CD14-positive monocyte (primary cell): ENCODE data around the gene ARNT2. TPM values are rescaled to one million over a fixed set of nuclear protein-coding genes. Genes with fewer than 3 reads are reported as not detected.

Experiments
- DNase-seq, 3 donors: peaks; one replicate each; pipeline ENCODE4 v3.0.0-alpha.2; 2011 to 2022
- H2AFZ ChIP-seq: 2 replicates; pipeline ENCODE4 v1.6.0; 2012; ENCODE audit warnings: mild to moderate bottlenecking, low read depth, low read length, inconsistent platforms; ENCODE audit not compliant: insufficient read depth, poor library complexity, severe bottlenecking
- H3K27ac ChIP-seq, 2 donors: 1 replicate in 1 of 2; 2 replicates in 1 of 2; pipeline ENCODE4 v1.5.1; 2012 to 2013; ENCODE audit warnings: low read length in 2 of 2, control low read depth in 1 of 2, inconsistent platforms in 1 of 2, low read depth in 1 of 2, mild to moderate bottlenecking in 1 of 2
- H3K27me3 ChIP-seq, 2 donors: one replicate each; pipeline versions ENCODE4 v1.6.0 to v1.6.1; 2011 to 2013; ENCODE audit warnings: low read length in 2 of 2; ENCODE audit not compliant: control insufficient read depth in 2 of 2, insufficient read depth in 2 of 2
- H3K36me3 ChIP-seq, 2 donors: replicated peaks in 1 of 2; 1 replicate in 1 of 2; 2 replicates in 1 of 2; pipeline versions ENCODE4 v1.5.1 to v1.6.1; 2012 to 2013; ENCODE audit warnings: low read length in 2 of 2, control low read depth in 1 of 2, inconsistent platforms in 1 of 2, mild to moderate bottlenecking in 1 of 2; ENCODE audit not compliant: insufficient read depth in 2 of 2, control insufficient read depth in 1 of 2
- H3K4me1 ChIP-seq, 2 donors: 1 replicate in 1 of 2; 2 replicates in 1 of 2; pipeline versions ENCODE4 v1.5.1 to v1.6.1; 2012 to 2013; ENCODE audit warnings: low read length in 2 of 2, control low read depth in 1 of 2, inconsistent platforms in 1 of 2, mild to moderate bottlenecking in 1 of 2, moderate library complexity in 1 of 2; ENCODE audit not compliant: insufficient read depth in 2 of 2, control insufficient read depth in 1 of 2
- H3K4me2 ChIP-seq: replicated peaks from 2 replicates; pipeline ENCODE3; 2012; ENCODE audit warnings: low read length, moderate library complexity, mild to moderate bottlenecking; ENCODE audit not compliant: poor library complexity, severe bottlenecking; ENCODE audit errors: extremely low read depth
- H3K4me3 ChIP-seq, 3 experiments: fragments of 200-600 bp in 1 of 3; sonication (generic) in 1 of 3; replicated peaks in 1 of 3; 1 replicate in 2 of 3; 2 replicates in 1 of 3; pipeline ENCODE4 v1.5.1; 2011 to 2013; ENCODE audit warnings: low read length in 3 of 3, mild to moderate bottlenecking in 3 of 3, control low read depth in 2 of 3, low read depth in 2 of 3, inconsistent platforms in 1 of 3, moderate library complexity in 1 of 3
- H3K79me2 ChIP-seq: 2 replicates; pipeline ENCODE4 v1.6.0; 2012; ENCODE audit warnings: mild to moderate bottlenecking, control low read depth, inconsistent platforms, low read length, moderate library complexity; ENCODE audit not compliant: insufficient read depth
- H3K9ac ChIP-seq: 2 replicates; pipeline ENCODE4 v1.6.0; 2017; ENCODE audit warnings: low read length, mild to moderate bottlenecking; ENCODE audit not compliant: insufficient read depth, poor library complexity, severe bottlenecking
- H3K9me3 ChIP-seq, 2 donors: replicated peaks in 1 of 2; 1 replicate in 1 of 2; 2 replicates in 1 of 2; pipeline versions ENCODE4 v1.5.1 to v1.6.1; 2012 to 2013; ENCODE audit warnings: low read length in 2 of 2, control low read depth in 1 of 2; ENCODE audit not compliant: control insufficient read depth in 1 of 2, insufficient read depth in 1 of 2
- H4K20me1 ChIP-seq: 2 replicates; pipeline ENCODE4 v1.6.0; 2012; ENCODE audit warnings: mild to moderate bottlenecking, low read length, control low read depth, moderate library complexity; ENCODE audit not compliant: insufficient read depth
- H3K27ac Mint-ChIP-seq, 7 donors: one replicate each; pipeline ENCODE4 v1.8.0; 2020; ENCODE audit warnings: mild to moderate bottlenecking in 7 of 7, mixed read lengths in 7 of 7, moderate library complexity in 6 of 7, inconsistent platforms in 2 of 7
- H3K27me3 Mint-ChIP-seq, 3 donors: one replicate each; pipeline ENCODE4 v1.8.0; 2021 to 2022; ENCODE audit warnings: low read depth in 3 of 3, mild to moderate bottlenecking in 3 of 3, mixed read lengths in 3 of 3, moderate library complexity in 3 of 3, inconsistent platforms in 1 of 3
- H3K36me3 Mint-ChIP-seq, 2 donors: one replicate each; pipeline ENCODE4 v1.8.0; 2020; ENCODE audit warnings: mixed read lengths in 2 of 2, inconsistent platforms in 1 of 2, mild to moderate bottlenecking in 1 of 2
- H3K4me1 Mint-ChIP-seq: one replicate; pipeline ENCODE4 v1.8.0; 2020; ENCODE audit warnings: mild to moderate bottlenecking, mixed read lengths
- H3K4me3 Mint-ChIP-seq, 2 donors: one replicate each; pipeline ENCODE4 v1.8.0; 2020; ENCODE audit warnings: mild to moderate bottlenecking in 2 of 2, mixed read lengths in 2 of 2, moderate library complexity in 1 of 2
- H3K9me3 Mint-ChIP-seq, 7 donors: one replicate each; pipeline ENCODE4 v1.8.0; 2020 to 2022; ENCODE audit warnings: mixed read lengths in 7 of 7, mild to moderate bottlenecking in 6 of 7, moderate library complexity in 6 of 7, inconsistent platforms in 2 of 7
- WGBS: methylation state at CpG from one replicate; pipeline ENCODE4 v1.1.5; 2013; ENCODE audit warnings: missing lambda C conversion rate; ENCODE audit not compliant: insufficient coverage; 5-methylcytosine and 5-hydroxymethylcytosine counted together
- intact Hi-C, 2 donors: fragments of 100-400 bp; cut with micrococcal nuclease; formaldehyde crosslinking; loops; one replicate each; pipeline versions ENCODE4 v1.15.0 to v1.15.1; 2023
- polyA plus RNA-seq, 3 donors: library from polyadenylated mRNA; depleted of rRNA in 1 of 3; unstranded in 2 of 3; stranded (reverse) in 1 of 3; fragments of 300-500 nt in 2 of 3; fragments of >200 nt in 1 of 3; fragmentation: Illumina TruSeq in 2 of 3; gene quantifications; 1 replicate in 2 of 3; 2 replicates in 1 of 3; pipeline ENCODE4 v1.2.3, GENCODE V29; 2012 to 2021
- TF ChIP-seq, protein P1 (sequence below): fragments of 200-600 bp; IDR thresholded peaks from one replicate; pipeline ENCODE4 v1.8.0; 2022; ENCODE audit warnings: antibody characterized with exemption, mild to moderate bottlenecking

Gene ARNT2
- polyA plus RNA-seq, 3 donors: not detected

DNA sequence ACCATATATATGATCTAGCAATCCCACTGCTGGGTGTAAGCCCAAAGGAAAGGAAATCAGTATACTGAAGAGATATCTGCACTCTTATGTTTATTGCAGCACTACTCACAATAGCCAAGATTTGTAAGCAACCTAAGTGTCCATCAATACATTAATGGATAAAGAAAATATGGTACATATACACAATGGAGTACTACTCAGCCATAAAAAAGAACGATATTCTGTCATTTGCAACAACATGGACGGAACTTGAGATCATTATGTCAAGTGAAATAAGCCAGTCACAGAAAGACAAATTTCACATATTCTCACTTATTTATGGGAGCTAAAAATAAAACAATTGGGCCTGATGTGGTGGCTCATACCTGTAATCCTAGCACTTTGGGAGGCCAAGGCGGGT lies 21.9 kb upstream of the ARNT2 start:
- no peak overlapping the region for H3K27ac Mint-ChIP-seq
- TF ChIP-seq, protein P1, sequence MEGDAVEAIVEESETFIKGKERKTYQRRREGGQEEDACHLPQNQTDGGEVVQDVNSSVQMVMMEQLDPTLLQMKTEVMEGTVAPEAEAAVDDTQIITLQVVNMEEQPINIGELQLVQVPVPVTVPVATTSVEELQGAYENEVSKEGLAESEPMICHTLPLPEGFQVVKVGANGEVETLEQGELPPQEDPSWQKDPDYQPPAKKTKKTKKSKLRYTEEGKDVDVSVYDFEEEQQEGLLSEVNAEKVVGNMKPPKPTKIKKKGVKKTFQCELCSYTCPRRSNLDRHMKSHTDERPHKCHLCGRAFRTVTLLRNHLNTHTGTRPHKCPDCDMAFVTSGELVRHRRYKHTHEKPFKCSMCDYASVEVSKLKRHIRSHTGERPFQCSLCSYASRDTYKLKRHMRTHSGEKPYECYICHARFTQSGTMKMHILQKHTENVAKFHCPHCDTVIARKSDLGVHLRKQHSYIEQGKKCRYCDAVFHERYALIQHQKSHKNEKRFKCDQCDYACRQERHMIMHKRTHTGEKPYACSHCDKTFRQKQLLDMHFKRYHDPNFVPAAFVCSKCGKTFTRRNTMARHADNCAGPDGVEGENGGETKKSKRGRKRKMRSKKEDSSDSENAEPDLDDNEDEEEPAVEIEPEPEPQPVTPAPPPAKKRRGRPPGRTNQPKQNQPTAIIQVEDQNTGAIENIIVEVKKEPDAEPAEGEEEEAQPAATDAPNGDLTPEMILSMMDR: no peak
- no peaks in the 10 kb centered on the region for H3K4me1 ChIP-seq
- H3K4me3 Mint-ChIP-seq: no peak overlapping the region
- no peak for DNase-seq
- H3K4me1 Mint-ChIP-seq: no peaks in the 10 kb centered on the region
- no peaks in the 10 kb centered on the region for H3K79me2 ChIP-seq
- H3K4me2 ChIP-seq: no peak overlapping the region
- intact Hi-C loops: no loop called here
- H3K9me3 ChIP-seq: no peaks in the 10 kb centered on the region
- H3K4me3 ChIP-seq: no peak overlapping the region
- H3K27me3 ChIP-seq: no peaks in the 10 kb centered on the region
- no peak overlapping the region for H3K9ac ChIP-seq
- H3K36me3 ChIP-seq: no peaks in the 10 kb centered on the region
- H3K27me3 Mint-ChIP-seq: peaks cover 3 to 12% (median 7%) of the 10 kb centered on the region in 3 donors
- H3K36me3 Mint-ChIP-seq: no peaks in the 10 kb centered on the region
- WGBS: 100% methylated on average over 1 of the region's 3 CpGs
- H2AFZ ChIP-seq: no peak overlapping the region
- H3K27ac ChIP-seq: no peak overlapping the region
- H4K20me1 ChIP-seq: no peaks in the 10 kb centered on the region
- peaks cover 0 to 3% (median 0%) of the 10 kb centered on the region in 7 donors for H3K9me3 Mint-ChIP-seq

DNA sequence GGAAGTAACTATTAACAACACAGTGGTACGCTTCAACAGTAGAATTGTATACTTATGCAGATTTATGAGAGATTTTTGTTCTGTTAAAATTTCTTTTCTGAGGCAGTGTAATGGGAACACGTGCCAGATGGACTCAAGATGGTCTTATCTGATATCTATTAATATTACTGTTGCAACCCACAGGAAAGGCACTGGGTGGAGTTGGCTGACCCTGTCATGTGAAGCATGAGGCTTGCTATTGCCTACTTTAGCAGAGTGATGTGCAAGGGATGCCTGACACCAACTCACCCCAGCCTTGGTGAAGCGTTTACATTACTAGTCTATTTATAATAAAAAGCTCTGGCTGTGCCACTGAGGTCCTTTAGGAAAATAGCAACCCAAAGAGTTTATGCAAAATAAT lies 19.8 kb upstream of the ARNT2 start:
- Histone ChIP-seq H3K36me3 (no peaks in the 10 kb centered on the region), H4K20me1 (no peaks in the 10 kb centered on the region), H3K27me3 (no peaks in the 10 kb centered on the region), H3K4me1 (no peaks in the 10 kb centered on the region), H3K9me3 (no peaks in the 10 kb centered on the region), H3K27ac (no peak overlapping the region), H3K4me2 (no peak overlapping the region), H3K79me2 (no peaks in the 10 kb centered on the region), H3K4me3 (no peak overlapping the region), H3K9ac (no peak overlapping the region), H2AFZ (no peak overlapping the region)
- no peak overlapping the region for H3K27ac Mint-ChIP-seq
- peaks cover 0 to 3% (median 0%) of the 10 kb centered on the region in 7 donors for H3K9me3 Mint-ChIP-seq
- 100% methylated on average over 1 of the region's 3 CpGs for WGBS
- intact Hi-C loops: no loop called here
- TF ChIP-seq, protein P1: no peak
- H3K36me3 Mint-ChIP-seq: no peaks in the 10 kb centered on the region
- H3K4me1 Mint-ChIP-seq: no peaks in the 10 kb centered on the region
- no peak overlapping the region for H3K4me3 Mint-ChIP-seq
- peaks cover 3 to 9% (median 5%) of the 10 kb centered on the region in 3 donors for H3K27me3 Mint-ChIP-seq
- no peak for DNase-seq
